GM19438 (cell line): ENCODE measurements around the gene WBP2.
"Not testable (repeated sequence)": the region's sequence is repeated elsewhere in the genome, so short reads cannot be mapped to it uniquely, and the experiment has no call there.

Source experiments
- ATAC-seq: cut with Tn5 transposase; IDR thresholded peaks from one replicate; pipeline ENCODE4 v1.9.1; 2021; ENCODE audit warnings: low read depth; ENCODE audit not compliant: unreplicated experiment

Gene WBP2

GRCh38 chr17:75869282-75870141 is 14.4 kb upstream of the WBP2 start:
- no peak for ATAC-seq

GRCh38 chr17:75868730-75869281 is 13.7 kb upstream of the WBP2 start:
- not testable (repeated sequence) for ATAC-seq

DNA sequence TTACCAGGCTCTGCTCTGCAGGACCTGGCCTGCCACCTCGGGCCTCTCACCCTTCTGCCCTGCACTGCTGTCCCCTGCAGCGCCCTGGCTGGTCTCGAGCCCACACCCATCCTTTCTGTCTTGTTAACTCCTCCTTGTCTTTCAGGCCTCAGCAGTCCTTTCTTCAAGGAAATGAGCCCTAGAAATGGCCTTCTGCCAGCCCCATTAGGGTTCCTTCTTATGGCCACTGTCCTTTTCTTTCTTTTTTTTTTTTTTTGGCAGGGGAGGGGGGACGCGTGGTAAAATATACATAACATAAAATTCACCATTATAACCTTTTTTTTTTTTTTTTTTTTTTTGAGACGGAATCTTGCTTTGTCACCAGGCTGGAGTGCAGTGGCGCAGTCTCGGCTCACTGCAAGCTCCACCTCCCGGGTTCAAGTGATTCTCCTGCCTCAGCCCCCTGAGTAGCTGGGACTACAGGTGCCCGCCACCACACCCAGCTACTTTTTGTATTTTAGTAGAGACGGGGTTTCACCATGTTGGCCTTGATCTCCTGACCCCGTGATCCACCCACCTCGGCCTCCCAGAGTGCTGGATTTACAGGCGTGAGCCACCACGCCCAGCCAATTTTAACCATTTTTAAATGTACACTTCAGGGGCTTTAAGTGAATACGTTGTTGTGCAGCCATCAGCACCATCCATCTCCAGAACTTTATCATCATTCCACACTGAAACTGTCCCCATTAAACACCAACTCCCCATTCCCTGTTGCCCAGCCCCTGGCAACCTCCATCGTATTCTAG is 10.5 kb upstream of the WBP2 start:
- ATAC-seq: not testable (repeated sequence)

DNA sequence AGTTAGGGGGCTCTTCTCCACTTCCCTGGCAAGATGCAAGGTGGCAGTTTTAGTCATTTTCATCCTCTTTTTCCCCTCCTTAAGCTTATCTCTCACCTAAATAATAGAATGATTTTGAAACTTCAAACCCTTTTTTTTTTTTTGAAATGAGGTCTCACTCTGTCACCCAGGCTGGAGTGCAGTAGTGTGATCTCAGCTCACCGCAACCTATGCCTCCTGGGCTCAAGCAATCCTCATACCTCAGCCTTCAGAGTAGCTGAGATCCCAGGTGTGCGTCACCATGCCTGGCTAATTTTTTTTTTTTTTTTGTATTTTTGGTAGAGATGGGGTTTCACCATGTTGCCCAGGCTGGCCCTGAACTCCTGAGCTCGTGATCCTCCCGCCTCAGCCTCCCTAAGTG is 9.8 kb upstream of the WBP2 start:
- peak; percentile 17 for ATAC-seq

GRCh38 chr17:75864448-75864871 is 9.3 kb upstream of the WBP2 start:
- peak; percentile 93 for ATAC-seq

- ATAC-seq: no peak
Observed at GRCh38 chr17:75861927-75862317, 6.8 kb upstream of the WBP2 start.

- not testable (repeated sequence) for ATAC-seq
Observed at GRCh38 chr17:75859358-75859757, 4.2 kb upstream of the WBP2 start.

GRCh38 chr17:75856062-75856756 is 1.1 kb upstream of the WBP2 start:
- ATAC-seq: no peak

GRCh38 chr17:75854881-75855309 is 240 bp downstream of the WBP2 start:
- peak; percentile 1 for ATAC-seq

GRCh38 chr17:75854101-75854748 is 910 bp downstream of the WBP2 start:
- ATAC-seq: no peak

- no peak for ATAC-seq
Observed at GRCh38 chr17:75853433-75853832, 1.7 kb downstream of the WBP2 start.

GRCh38 chr17:75851693-75851991 is 3.5 kb downstream of the WBP2 start:
- ATAC-seq: not testable (repeated sequence)

DNA sequence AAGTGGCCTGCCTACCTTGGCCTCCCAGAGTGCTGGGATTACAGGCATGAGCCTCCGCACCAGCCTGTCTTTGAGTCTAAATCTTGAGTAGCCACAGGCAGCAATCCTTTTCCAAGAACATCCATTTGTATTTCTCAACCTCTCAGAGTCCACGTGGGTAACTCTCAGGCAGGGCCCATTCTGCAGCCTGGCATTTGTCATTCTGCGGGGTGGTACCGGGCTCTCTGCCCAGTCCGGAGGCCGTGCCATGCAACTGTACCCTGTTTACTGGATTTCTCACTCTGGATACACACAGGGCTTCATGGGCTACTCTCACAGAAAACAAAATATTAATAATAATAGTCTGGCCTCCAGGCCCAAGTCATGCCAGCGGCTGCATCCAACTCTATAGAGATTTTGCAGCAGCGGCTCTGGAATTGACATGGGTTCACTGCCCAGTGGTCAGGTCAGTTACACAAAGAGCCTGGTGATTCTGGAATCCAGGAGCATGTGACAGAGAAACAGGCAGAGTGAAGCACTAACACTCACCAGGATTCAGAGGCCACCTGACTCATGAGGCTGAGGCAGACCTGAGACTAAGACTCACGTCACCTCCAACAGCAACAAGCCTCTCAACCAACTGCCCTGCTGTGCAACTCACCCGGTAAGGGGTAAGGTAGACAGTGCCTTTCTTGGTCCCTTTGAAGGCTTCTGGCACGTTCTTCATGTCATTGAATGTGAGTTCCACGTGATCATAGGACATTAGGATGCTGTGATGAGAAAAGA is 4.0 kb downstream of the WBP2 start:
- no peak for ATAC-seq

- no peak for ATAC-seq
Observed at GRCh38 chr17:75849724-75850123, 5.4 kb downstream of the WBP2 start.

DNA sequence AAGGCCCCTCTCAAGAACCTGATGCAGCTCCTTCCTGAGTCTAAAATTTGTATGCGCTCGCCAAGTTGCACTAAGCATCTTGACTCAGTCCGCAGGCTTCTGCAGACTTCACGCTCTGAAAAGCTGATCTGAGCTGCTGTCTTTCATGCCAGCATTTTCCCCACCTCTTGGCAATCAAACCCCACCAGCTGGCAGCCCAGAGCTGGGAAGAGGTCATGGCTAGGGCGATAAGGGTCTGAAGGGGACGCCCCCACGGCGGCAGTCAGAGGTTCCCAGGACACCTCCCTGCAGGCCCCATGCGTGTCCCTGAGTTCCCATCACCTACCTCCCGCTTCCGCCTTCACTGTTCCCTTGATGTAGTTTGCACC is 5.9 kb downstream of the WBP2 start:
- no peak for ATAC-seq

GRCh38 chr17:75848523-75849278 is 6.4 kb downstream of the WBP2 start:
- no peak for ATAC-seq

DNA sequence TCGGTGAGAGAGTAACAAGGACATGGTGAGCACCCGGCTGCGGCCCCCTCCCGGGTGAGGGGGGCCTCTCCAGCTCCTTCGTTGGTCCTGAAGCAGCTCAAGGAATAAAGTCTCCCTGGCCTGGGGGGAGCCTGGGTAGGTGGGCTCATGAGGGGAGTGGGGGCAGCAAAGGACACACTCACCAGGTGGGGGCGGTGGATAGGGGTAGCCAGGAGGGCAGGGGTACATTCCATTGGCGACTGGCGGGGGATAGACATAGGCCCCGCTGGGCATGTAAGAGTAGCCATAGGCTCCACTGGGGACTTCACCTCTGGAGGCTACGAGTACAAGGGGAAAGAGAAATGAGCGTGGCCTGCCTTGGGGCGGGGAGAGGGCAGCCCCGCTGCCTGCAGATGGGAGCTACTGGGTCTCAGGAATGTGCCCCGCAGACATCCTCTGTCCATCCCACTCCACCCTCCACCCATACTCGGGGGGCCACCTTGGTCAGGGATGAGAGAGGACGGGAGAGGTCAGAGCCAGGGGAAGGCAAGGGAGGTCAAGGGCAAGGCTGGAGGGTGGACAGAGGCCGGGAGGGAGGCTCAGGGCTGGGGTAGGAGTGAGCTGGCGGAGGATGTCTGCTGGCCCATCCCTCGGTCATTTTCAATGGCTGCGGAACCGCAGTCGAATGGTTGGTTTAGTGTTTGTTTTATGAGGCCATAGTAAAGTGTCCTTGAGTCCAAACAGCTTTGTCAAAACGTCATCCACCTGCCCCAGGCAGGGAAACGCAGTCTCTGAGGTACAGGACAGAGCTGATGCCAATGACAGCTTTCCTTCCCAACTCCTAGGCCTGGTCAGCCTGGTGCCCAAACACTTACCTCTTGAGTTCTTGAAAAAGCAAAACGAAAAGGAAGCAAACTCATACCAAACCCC is 7.3 kb downstream of the WBP2 start:
- no peak for ATAC-seq
